PC-9 (cell line): ENCODE measurements around the gene SLC25A45. TPM values are rescaled to one million over a fixed set of nuclear protein-coding genes. Genes with fewer than 3 reads are reported as not detected.

Experiments
- BruUV-seq: library from RNA; stranded (reverse); fragments of 400-500 nt; replicated peaks from 2 replicates; lab custom pipeline; 2021; lab: Mats Ljungman, UMichigan
- CTCF ChIA-PET: fragments of 300-600 bp; sonication (Branson Sonifier 250); formaldehyde crosslinking; loops from one replicate; lab custom pipeline; 2022; ENCODE audit warnings: antibody characterized with exemption; lab: Charles Lee
- POLR2A ChIA-PET: fragments of 300-600 bp; sonication (Branson Sonifier 250); formaldehyde crosslinking; loops from one replicate; lab custom pipeline; 2022; ENCODE audit warnings: antibody characterized with exemption; ENCODE audit not compliant: unreplicated experiment; lab: Charles Lee
- DNase-seq, 2 experiments: peaks; one replicate each; pipeline versions ENCODE4 v3.0.0 to v3.0.0-alpha.2; 2015 to 2022; ENCODE audit warnings: mixed read lengths in 1 of 2
- H2AFZ ChIP-seq: fragments of 200-600 bp; sonication (generic); 2 replicates; pipeline ENCODE4 v1.8.1; 2017; ENCODE audit warnings: antibody characterized with exemption
- H3F3A ChIP-seq: fragments of 200-600 bp; sonication (generic); 2 replicates; pipeline ENCODE4 v1.8.1; 2017; ENCODE audit warnings: antibody characterized with exemption, mild to moderate bottlenecking, low read depth; ENCODE audit not compliant: insufficient read depth
- H3K27ac ChIP-seq: fragments of 200-600 bp; sonication (generic); 2 replicates; pipeline ENCODE4 v1.6.1; 2016; ENCODE audit warnings: mixed run types
- H3K27me3 ChIP-seq: fragments of 200-600 bp; sonication (generic); 2 replicates; pipeline ENCODE4 v1.6.1; 2016; ENCODE audit warnings: low read depth, mixed run types; ENCODE audit not compliant: insufficient read depth
- H3K36me3 ChIP-seq: fragments of 200-600 bp; sonication (generic); 2 replicates; pipeline ENCODE4 v1.6.1; 2016; ENCODE audit warnings: low read depth, mixed run types
- H3K4me1 ChIP-seq: fragments of 200-600 bp; sonication (generic); replicated peaks from 2 replicates; pipeline ENCODE4 v1.6.1; 2016; ENCODE audit warnings: mixed run types; ENCODE audit not compliant: insufficient read depth
- H3K4me2 ChIP-seq: fragments of 200-600 bp; sonication (generic); 2 replicates; pipeline ENCODE4 v1.6.1; 2017; ENCODE audit warnings: mixed run types
- H3K4me3 ChIP-seq: fragments of 200-600 bp; sonication (generic); 2 replicates; pipeline ENCODE4 v1.6.1; 2016; ENCODE audit warnings: mixed run types
- H3K79me2 ChIP-seq: fragments of 200-600 bp; sonication (generic); 2 replicates; pipeline ENCODE4 v1.6.1; 2017; ENCODE audit warnings: low read depth, mixed run types
- H3K9me2 ChIP-seq: fragments of 200-600 bp; sonication (generic); 2 replicates; pipeline ENCODE4 v1.8.1; 2017; ENCODE audit warnings: mild to moderate bottlenecking; ENCODE audit not compliant: insufficient read depth
- H3K9me3 ChIP-seq: fragments of 200-600 bp; sonication (generic); 2 replicates; pipeline ENCODE4 v1.8.1; 2016; ENCODE audit warnings: low read depth; ENCODE audit not compliant: insufficient read depth
- H4K20me1 ChIP-seq: fragments of 200-600 bp; sonication (generic); 2 replicates; pipeline ENCODE4 v1.8.1; 2017; ENCODE audit not compliant: insufficient read depth
- EZH2 ChIP-seq: fragments of 200-600 bp; sonication (generic); IDR thresholded peaks from 2 replicates; pipeline ENCODE4 v1.8.0; 2017; ENCODE audit warnings: antibody characterized with exemption, low read depth
- intact Hi-C: fragments of 100-400 bp; cut with micrococcal nuclease; formaldehyde crosslinking; loops from one replicate; pipeline ENCODE4 v1.10.0; 2022; ENCODE audit not compliant: unreplicated experiment
- total RNA-seq: library from RNA; stranded (reverse); gene quantifications from 2 replicates; pipeline ENCODE4 v1.2.3, GENCODE V29; 2021
- TF ChIP-seq, protein P1 (sequence below): fragments of 200-600 bp; sonication (generic); conservative IDR thresholded peaks from 2 replicates; pipeline ENCODE4 v1.6.1; 2017; ENCODE audit warnings: mixed run types, antibody characterized with exemption, mild to moderate bottlenecking, moderate library complexity

Gene SLC25A45
- total RNA-seq, 1 experiment from 2014 or later = 9.8 TPM

- TF ChIP-seq, protein P1, sequence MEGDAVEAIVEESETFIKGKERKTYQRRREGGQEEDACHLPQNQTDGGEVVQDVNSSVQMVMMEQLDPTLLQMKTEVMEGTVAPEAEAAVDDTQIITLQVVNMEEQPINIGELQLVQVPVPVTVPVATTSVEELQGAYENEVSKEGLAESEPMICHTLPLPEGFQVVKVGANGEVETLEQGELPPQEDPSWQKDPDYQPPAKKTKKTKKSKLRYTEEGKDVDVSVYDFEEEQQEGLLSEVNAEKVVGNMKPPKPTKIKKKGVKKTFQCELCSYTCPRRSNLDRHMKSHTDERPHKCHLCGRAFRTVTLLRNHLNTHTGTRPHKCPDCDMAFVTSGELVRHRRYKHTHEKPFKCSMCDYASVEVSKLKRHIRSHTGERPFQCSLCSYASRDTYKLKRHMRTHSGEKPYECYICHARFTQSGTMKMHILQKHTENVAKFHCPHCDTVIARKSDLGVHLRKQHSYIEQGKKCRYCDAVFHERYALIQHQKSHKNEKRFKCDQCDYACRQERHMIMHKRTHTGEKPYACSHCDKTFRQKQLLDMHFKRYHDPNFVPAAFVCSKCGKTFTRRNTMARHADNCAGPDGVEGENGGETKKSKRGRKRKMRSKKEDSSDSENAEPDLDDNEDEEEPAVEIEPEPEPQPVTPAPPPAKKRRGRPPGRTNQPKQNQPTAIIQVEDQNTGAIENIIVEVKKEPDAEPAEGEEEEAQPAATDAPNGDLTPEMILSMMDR = no peak
- TF ChIP-seq EZH2 = no peak
These were observed 18.0 kb upstream of the SLC25A45 start for GRCh38 chr11:65400307-65401072.

DNA sequence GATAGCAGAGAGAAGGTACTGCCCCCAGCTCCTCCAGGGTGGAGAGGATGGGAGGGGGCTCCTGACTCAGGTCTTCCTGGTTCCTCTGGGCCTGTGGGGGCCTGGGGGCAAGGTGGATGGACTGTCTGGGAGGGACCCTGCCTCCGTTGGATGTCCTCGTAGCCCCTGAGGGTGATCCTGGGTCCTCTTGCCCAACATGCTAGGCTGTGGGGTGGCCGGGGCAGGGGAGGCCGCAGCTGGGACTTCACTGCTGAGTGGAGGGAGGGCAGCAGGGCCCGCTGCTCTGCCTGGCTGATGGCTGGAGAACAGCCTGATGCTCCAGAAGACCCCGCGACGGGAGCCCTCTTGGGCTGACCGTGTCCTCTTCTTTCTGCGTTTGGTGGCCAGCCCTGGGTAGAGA lies 17.4 kb upstream of the SLC25A45 start:
- Histone ChIP-seq H3K27ac (no peak overlapping the region), H3K9me2 (no peaks in the 10 kb centered on the region), H3K9me3 (no peaks in the 10 kb centered on the region), H2AFZ (no peak overlapping the region), H3K4me1 (no peaks in the 10 kb centered on the region), H3F3A (peaks cover 14% of the 10 kb centered on the region; the same call in 1 of the 2 replicates), H3K27me3 (no peaks in the 10 kb centered on the region), H3K4me3 (no peak overlapping the region), H4K20me1 (no peaks in the 10 kb centered on the region), H3K79me2 (no peaks in the 10 kb centered on the region), H3K36me3 (peaks cover under 1% of the 10 kb centered on the region), H3K4me2 (no peak overlapping the region)
- no TSS peak for BruUV-seq
- TF ChIP-seq, protein P1 = no peak
- TF ChIP-seq EZH2 = no peak
- intact Hi-C loops = no loop called here
- DNase-seq = no peak
- CTCF ChIA-PET = no interaction called here
- POLR2A ChIA-PET = no interaction called here

More at GRCh38 chr11:65400307-65401072, 18.0 kb upstream of the SLC25A45 start:
- Histone ChIP-seq H3K36me3 (peaks cover 5% of the 10 kb centered on the region), H3K4me2 (no peak overlapping the region), H3K27ac (no peak overlapping the region), H3K4me3 (no peak overlapping the region), H3F3A (peaks cover 14% of the 10 kb centered on the region; the same call in 1 of the 2 replicates), H3K9me2 (no peaks in the 10 kb centered on the region), H4K20me1 (no peaks in the 10 kb centered on the region), H3K9me3 (no peaks in the 10 kb centered on the region), H3K4me1 (no peaks in the 10 kb centered on the region), H2AFZ (no peak overlapping the region), H3K79me2 (no peaks in the 10 kb centered on the region), H3K27me3 (no peaks in the 10 kb centered on the region)
- CTCF ChIA-PET = no interaction called here
- no peak for DNase-seq
- no TSS peak for BruUV-seq
- intact Hi-C loops = no loop called here
- POLR2A ChIA-PET = no interaction called here

GRCh38 chr11:65399249-65399648 lies 16.8 kb upstream of the SLC25A45 start:
- Histone ChIP-seq H3K79me2 (no peaks in the 10 kb centered on the region), H3K27me3 (no peaks in the 10 kb centered on the region), H3K9me3 (no peaks in the 10 kb centered on the region), H3F3A (peaks cover 14% of the 10 kb centered on the region; the same call in 1 of the 2 replicates), H2AFZ (no peak overlapping the region), H3K36me3 (no peaks in the 10 kb centered on the region), H3K4me3 (no peak overlapping the region), H3K27ac (no peak overlapping the region), H4K20me1 (no peaks in the 10 kb centered on the region), H3K9me2 (no peaks in the 10 kb centered on the region), H3K4me2 (no peak overlapping the region), H3K4me1 (no peaks in the 10 kb centered on the region)
- CTCF ChIA-PET = no interaction called here
- intact Hi-C loops = no loop called here
- TF ChIP-seq, protein P1 = no peak
- TF ChIP-seq EZH2 = no peak
- POLR2A ChIA-PET = interaction anchor here (0.6 kb wide), 1 partner anchor 121 kb away, joined by 4 read pairs; no protein-coding TSS in a partner anchor
- no peak for DNase-seq
- BruUV-seq = no TSS peak
